Tibial artery (tissue), 4 donors: ENCODE data around the gene PROB1.
"Not testable (repeated sequence)": the region's sequence is repeated elsewhere in the genome, so short reads cannot be mapped to it uniquely, and the experiment has no call there.

Experiments used
- DNase-seq, 2 donors: peaks; one replicate each; pipeline ENCODE4 v3.0.0-alpha.2; 2019
- H3K27ac ChIP-seq, 2 donors: fragments of 200-600 bp; sonication (generic) in 1 of 2; 1 replicate in 1 of 2; 2 replicates in 1 of 2; pipeline ENCODE4 v1.5.1; 2018 to 2019; ENCODE audit warnings: mild to moderate bottlenecking in 1 of 2
- H3K27me3 ChIP-seq, 2 donors: fragments of 200-600 bp; sonication (generic) in 1 of 2; one replicate each; pipeline versions ENCODE4 v1.5.1 to v1.6.0; 2016 to 2019
- H3K36me3 ChIP-seq, 3 donors: fragments of 200-600 bp; sonication (generic) in 2 of 3; one replicate each; pipeline ENCODE4 v1.5.1; 2016 to 2019; ENCODE audit warnings: mild to moderate bottlenecking in 2 of 3
- H3K4me1 ChIP-seq, 4 donors: fragments of 200-600 bp; sonication (generic) in 2 of 4; 1 replicate in 3 of 4; 2 replicates in 1 of 4; pipeline ENCODE4 v1.5.1; 2016 to 2019
- H3K4me3 ChIP-seq, 2 donors: fragments of 200-600 bp; sonication (generic) in 1 of 2; 1 replicate in 1 of 2; 2 replicates in 1 of 2; pipeline ENCODE4 v1.5.1; 2018 to 2019; ENCODE audit warnings: mild to moderate bottlenecking in 2 of 2
- H3K9me3 ChIP-seq, 3 donors: fragments of 200-600 bp; sonication (generic) in 1 of 3; one replicate each; pipeline ENCODE4 v1.5.1; 2016 to 2019
- intact Hi-C: fragments of 100-400 bp; cut with DNase I; formaldehyde crosslinking; loops from one replicate; pipeline ENCODE4 v1.15.0; 2023; ENCODE audit warnings: low total_unique reads
- TF ChIP-seq, protein P1 (sequence below), 2 experiments: fragments of 200-600 bp in 1 of 2; fragments of 450-650 bp in 1 of 2; IDR thresholded peaks; one replicate each; pipeline ENCODE4 v1.5.1; 2017 to 2019; ENCODE audit warnings: antibody characterized with exemption in 2 of 2, mild to moderate bottlenecking in 1 of 2, moderate library complexity in 1 of 2

Gene PROB1

DNA sequence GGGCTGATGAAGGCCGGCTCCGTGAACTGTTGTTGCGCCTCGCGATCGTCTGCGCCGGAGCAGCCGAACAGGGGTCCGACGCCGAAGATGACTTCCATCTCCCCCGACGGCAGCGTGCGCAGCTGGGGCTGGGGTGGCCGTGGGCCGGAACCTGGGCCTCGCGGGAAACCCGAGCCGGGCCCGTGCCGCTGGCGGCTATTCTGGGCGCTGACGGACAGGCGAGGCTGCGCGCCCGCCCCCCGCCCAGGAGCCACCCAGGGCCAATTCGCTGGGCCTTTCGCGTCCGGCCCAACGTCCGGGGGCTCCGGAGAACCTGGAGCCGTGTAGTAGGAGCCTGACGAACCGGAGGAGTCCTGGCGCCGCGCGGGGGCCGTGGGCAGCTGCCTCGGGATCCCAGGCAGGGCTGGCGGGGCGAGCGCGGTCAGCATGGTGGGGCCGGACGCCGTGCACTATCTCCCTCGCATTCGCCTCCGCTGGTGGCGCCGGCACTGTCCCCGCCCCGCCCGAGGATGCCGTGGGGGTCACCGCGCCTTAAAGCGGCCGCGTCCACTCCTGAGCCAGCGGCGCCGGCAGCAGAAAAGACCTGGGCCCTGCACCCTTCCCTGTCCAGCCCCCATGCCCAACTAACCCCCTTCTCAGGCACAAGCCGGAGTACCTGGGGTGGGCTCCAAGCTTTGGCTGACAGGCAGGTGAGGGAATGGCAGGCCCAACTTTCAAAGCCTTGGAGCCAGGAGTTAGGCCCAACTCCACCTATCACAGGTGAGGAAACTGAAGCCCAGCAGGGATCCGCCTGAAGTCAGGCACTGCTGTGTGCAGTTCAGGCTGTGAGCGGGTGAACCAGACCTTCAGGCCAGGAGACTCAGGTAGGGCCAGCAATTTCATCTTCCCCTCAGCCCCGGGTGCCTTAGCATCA, at the start of gene PROB1:
TSS of gene PROB1 (minus strand) at position 451 of the 913 bp plus-strand sequence. CDS start at position 428, 23 bp downstream.
- intact Hi-C loops: no loop called here
- H3K9me3 ChIP-seq: no peaks in the 10 kb centered on the region
- no peak for DNase-seq
- TF ChIP-seq, protein P1, sequence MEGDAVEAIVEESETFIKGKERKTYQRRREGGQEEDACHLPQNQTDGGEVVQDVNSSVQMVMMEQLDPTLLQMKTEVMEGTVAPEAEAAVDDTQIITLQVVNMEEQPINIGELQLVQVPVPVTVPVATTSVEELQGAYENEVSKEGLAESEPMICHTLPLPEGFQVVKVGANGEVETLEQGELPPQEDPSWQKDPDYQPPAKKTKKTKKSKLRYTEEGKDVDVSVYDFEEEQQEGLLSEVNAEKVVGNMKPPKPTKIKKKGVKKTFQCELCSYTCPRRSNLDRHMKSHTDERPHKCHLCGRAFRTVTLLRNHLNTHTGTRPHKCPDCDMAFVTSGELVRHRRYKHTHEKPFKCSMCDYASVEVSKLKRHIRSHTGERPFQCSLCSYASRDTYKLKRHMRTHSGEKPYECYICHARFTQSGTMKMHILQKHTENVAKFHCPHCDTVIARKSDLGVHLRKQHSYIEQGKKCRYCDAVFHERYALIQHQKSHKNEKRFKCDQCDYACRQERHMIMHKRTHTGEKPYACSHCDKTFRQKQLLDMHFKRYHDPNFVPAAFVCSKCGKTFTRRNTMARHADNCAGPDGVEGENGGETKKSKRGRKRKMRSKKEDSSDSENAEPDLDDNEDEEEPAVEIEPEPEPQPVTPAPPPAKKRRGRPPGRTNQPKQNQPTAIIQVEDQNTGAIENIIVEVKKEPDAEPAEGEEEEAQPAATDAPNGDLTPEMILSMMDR (IDR thresholded peaks at IDR 0.05): no peak
- H3K27me3 ChIP-seq: peaks cover 0 to 33% of the 10 kb centered on the region in 2 donors
- peak within 1 kb of the TSS; percentile 22 to 63 for H3K27ac ChIP-seq
- H3K4me1 ChIP-seq: peaks cover 0 to 39% (median 17%) of the 10 kb centered on the region in 4 donors
- no peaks in the 10 kb centered on the region for H3K36me3 ChIP-seq
- peak within 1 kb of the TSS; percentile 46 to 49 for H3K4me3 ChIP-seq

- intact Hi-C loops: no loop called here
- Histone ChIP-seq H3K27ac (no peak overlapping the region), H3K36me3 (no peaks in the 10 kb centered on the region), H3K9me3 (no peaks in the 10 kb centered on the region), H3K4me1 (peaks cover 0 to 10% (median 6%) of the 10 kb centered on the region in 4 donors), H3K27me3 (no peaks in the 10 kb centered on the region), H3K4me3 (no peak overlapping the region)
- peak in 1 of 2 donors; percentile 5 for DNase-seq
- TF ChIP-seq, protein P1 (IDR thresholded peaks at IDR 0.05): no peak
Observed at GRCh38 chr5:139443831-139444453, 49.0 kb upstream of the PROB1 start.

- intact Hi-C loops, H3K36me3 ChIP-seq, H3K4me3 ChIP-seq, H3K27me3 ChIP-seq, H3K9me3 ChIP-seq: not testable (repeated sequence)
- peak in 1 of 2 donors; percentile 45 for DNase-seq
- peak overlapping the region; percentile 92 to 97 for H3K27ac ChIP-seq
- H3K4me1 ChIP-seq: peaks cover 0 to 19% (median 8%) of the 10 kb centered on the region in 4 donors
Observed at GRCh38 chr5:139440416-139440815, 45.5 kb upstream of the PROB1 start.

GRCh38 chr5:139439013-139439903, 44.4 kb upstream of the PROB1 start, which contains the start of gene DNAJC18:
Gene DNAJC18, minus strand, starts transcription at chr5:139439525. Its CDS starts 80 bp downstream, at chr5:139439445.
- H3K4me1 ChIP-seq: peaks cover 0 to 19% (median 8%) of the 10 kb centered on the region in 4 donors
- H3K36me3 ChIP-seq: peaks cover 10 to 16% (median 14%) of the 10 kb centered on the region in 3 donors
- peak within 1 kb of the TSS; percentile 62 to 81 for H3K4me3 ChIP-seq
- peak; percentile 96 to 97 for DNase-seq
- no peaks in the 10 kb centered on the region for H3K9me3 ChIP-seq
- H3K27me3 ChIP-seq: no peaks in the 10 kb centered on the region
- peak within 1 kb of the TSS; percentile 92 to 97 for H3K27ac ChIP-seq
- intact Hi-C loops: no loop called here
- TF ChIP-seq, protein P1 (IDR thresholded peaks at IDR 0.05): no peak

DNA sequence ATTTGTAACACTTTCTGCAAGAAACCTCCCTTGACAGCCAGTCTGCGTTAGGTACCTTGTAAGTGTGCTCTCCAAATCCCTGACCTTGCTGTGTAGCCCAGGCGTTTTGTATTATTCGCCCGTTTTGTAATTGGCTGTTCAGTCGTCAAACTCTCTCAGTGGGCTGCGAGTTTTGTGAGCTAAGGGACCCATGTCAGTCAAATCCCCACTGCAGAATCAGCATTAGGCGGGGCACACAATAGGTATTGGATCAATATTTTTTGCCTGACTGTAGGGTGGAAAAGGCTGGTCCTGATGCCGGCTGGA, 43.8 kb upstream of the PROB1 start:
- Histone ChIP-seq H3K4me3 (peak overlapping the region; percentile 62 to 81), H3K4me1 (peaks cover 0 to 19% (median 8%) of the 10 kb centered on the region in 4 donors), H3K36me3 (peaks cover 16 to 22% (median 20%) of the 10 kb centered on the region in 3 donors), H3K27ac (peak overlapping the region; percentile 92 to 97), H3K9me3 (no peaks in the 10 kb centered on the region), H3K27me3 (no peaks in the 10 kb centered on the region)
- intact Hi-C loops: no loop called here
- no peak for DNase-seq
- TF ChIP-seq, protein P1 (IDR thresholded peaks at IDR 0.05): no peak
